ENCODE data around the gene VPS35L. TPM values are rescaled to one million over a fixed set of nuclear protein-coding genes. Genes with fewer than 3 reads are reported as not detected.

The VPS35L gene
- total and polyA plus RNA-seq, 2 of the 13 experiments (the other 11 are each of a cell fraction or from before 2014, with no cell fraction given), result 1.4 to 1.6 TPM

GRCh38 chr16:19521471-19522396 lies 33.8 kb upstream of the VPS35L start, which contains the start of gene GDE1 (continued):
- peak; percentile 86 for TF ChIP-seq ZHX2 (IDR thresholded peaks at IDR 0.05; ENCODE audit: low read depth)
- no peak; the same call in 1 of the 2 replicates for TF ChIP-seq ZHX2 (CRISPR knock-in tag; IDR thresholded peaks at IDR 0.05; ENCODE audit: borderline replicate concordance)
- no peak for TF ChIP-seq SETDB1 (CRISPR knock-in tag; IDR thresholded peaks at IDR 0.05; ENCODE audit: borderline replicate concordance)
- TF ChIP-seq ZIK1 (CRISPR knock-in tag; IDR thresholded peaks at IDR 0.05; ENCODE audit: borderline replicate concordance, low read depth), result peak; percentile 93
- TF ChIP-seq ZNF136 (CRISPR knock-in tag; IDR thresholded peaks at IDR 0.05; ENCODE audit: low read depth), result peak; percentile 79; the same call in 1 of the 2 replicates
- 0 out of 2 replicates have a peak, but pooled peaks have one; percentile 57 for TF ChIP-seq GPN1 (CRISPR knock-in tag; IDR thresholded peaks at IDR 0.05; ENCODE audit: borderline replicate concordance)
- peak; percentile 82; the same call in 1 of the 3 replicates for TF ChIP-seq MXI1 (IDR thresholded peaks at IDR 0.05; ENCODE audit: borderline replicate concordance, low read depth, low read length)
- TF ChIP-seq ZNF614 (CRISPR knock-in tag; IDR thresholded peaks at IDR 0.05; ENCODE audit: borderline replicate concordance), result peak; percentile 75
- TF ChIP-seq NR2F6 (IDR thresholded peaks at IDR 0.05), result no peak
- peak; percentile 68; the same call in 1 of the 2 replicates for TF ChIP-seq NR2F6 (CRISPR knock-in tag; IDR thresholded peaks at IDR 0.05)
- no peak for TF ChIP-seq CENPT (CRISPR knock-in tag; IDR thresholded peaks at IDR 0.05; ENCODE audit: low read depth)
- TF ChIP-seq ZNF580 (CRISPR knock-in tag; IDR thresholded peaks at IDR 0.05; ENCODE audit: borderline replicate concordance, low read depth), result peak; percentile 84; the same call in 1 of the 2 replicates
- TF ChIP-seq TFDP2 (CRISPR knock-in tag; IDR thresholded peaks at IDR 0.05), result peak; percentile 59
- no peak for TF ChIP-seq ZNF264 (CRISPR knock-in tag; IDR thresholded peaks at IDR 0.05)
- 0 out of 2 replicates have a peak, but pooled peaks have one; percentile 11 for TF ChIP-seq ZSCAN12 (CRISPR knock-in tag; IDR thresholded peaks at IDR 0.05)
- peak; percentile 89 for TF ChIP-seq AGO1 (IDR thresholded peaks at IDR 0.05; ENCODE audit: low read depth, low read length, poor library complexity, severe bottlenecking)
- TF ChIP-seq RARA (CRISPR knock-in tag; IDR thresholded peaks at IDR 0.05), result 0 out of 2 replicates have a peak, but pooled peaks have one; percentile 30
- no peak for TF ChIP-seq PHB2 (IDR thresholded peaks at IDR 0.05; ENCODE audit: partially characterized antibody)
- TF ChIP-seq KLF15 (CRISPR knock-in tag; IDR thresholded peaks at IDR 0.05; ENCODE audit: borderline replicate concordance), result peak; percentile 81; the same call in 1 of the 2 replicates
- peak; percentile 42; the same call in 1 of the 2 replicates for TF ChIP-seq ATF2 (CRISPR knock-in tag; IDR thresholded peaks at IDR 0.05)

Measured in HepG2 (cell line).